HG02759 (cell line): ENCODE data around the gene SYK.

Source experiments
- ATAC-seq: cut with Tn5 transposase; IDR thresholded peaks from one replicate; pipeline ENCODE4 v1.9.1; 2021; ENCODE audit warnings: mild to moderate bottlenecking, moderate library complexity; ENCODE audit not compliant: unreplicated experiment

Gene SYK

DNA sequence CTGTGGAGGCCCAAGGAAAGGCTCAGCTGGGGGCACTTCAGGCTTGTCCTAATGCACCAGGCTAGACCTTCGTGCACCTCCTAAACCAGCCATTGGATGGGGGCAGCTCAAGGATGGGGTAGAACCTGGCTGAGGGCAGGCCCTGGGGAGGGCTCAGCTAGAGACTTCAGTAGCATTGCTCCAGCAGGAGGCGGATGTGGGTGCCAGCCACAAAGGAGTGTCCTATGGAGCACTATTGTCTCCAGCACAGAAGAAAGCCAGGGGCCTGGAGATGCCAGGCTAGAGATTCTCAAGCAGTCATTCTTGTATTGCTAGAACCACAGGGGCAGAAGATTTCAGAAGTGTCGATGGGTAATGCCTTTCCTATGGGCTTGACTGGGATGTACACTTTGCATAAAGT lies 131.8 kb downstream of the SYK start:
- no peak for ATAC-seq

DNA sequence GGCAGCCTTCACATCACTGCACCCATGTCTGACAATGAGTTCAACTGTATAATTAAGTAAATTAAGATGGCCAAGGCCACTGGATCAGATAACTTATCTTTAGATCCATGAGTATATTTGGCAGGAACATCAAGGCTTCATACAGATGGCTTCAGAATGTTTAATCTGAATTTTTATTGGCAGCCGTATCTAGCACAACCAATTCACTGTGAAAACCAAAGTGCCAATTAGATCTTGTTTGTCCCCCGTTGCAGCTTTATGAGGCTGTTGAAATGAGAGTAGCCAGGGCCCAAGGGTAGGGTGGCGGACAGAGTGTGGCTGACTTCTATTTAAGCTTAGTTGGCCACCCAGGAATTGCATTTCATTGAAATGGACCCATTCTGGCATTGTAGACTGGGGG lies 137.7 kb downstream of the SYK start:
- no peak for ATAC-seq

DNA sequence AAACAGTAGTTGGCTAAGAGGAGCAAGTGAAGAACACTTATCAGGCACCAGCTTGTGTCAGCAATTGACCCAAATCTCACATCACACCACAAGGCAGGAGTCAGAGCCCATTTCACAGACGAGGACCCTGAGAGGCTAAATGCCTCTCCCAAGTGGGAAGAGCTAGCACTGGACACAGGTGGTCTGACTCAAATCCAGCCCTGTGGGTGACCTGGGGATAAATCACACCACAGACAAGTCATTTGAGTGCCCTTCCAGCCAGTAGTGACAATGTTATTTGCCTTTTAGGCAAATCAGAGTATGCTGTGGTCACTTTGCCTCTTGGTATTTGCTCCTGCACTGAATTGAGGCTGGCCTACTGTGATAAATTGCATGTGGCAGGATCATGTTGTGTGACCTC lies 138.7 kb downstream of the SYK start:
- no peak for ATAC-seq

DNA sequence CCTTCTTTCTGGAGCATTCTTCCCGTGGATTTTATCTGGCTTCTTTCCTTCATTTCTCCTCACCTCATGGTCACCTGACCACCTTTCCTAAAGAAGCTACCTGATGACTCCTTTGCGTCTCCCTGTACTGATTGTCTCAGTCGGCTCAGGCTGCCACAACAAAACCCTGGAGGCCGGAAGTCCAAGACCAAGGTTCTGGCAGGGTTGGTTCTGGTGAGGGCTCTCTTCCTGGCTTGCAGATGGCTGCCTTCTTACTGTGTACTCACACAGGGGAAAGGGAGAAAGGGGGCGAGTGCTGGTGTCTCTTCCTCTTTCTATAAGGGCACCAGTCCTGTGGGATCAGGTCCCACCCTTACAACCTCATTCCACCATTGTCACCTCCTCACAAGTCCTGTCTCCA lies 140.0 kb downstream of the SYK start:
- no peak for ATAC-seq

DNA sequence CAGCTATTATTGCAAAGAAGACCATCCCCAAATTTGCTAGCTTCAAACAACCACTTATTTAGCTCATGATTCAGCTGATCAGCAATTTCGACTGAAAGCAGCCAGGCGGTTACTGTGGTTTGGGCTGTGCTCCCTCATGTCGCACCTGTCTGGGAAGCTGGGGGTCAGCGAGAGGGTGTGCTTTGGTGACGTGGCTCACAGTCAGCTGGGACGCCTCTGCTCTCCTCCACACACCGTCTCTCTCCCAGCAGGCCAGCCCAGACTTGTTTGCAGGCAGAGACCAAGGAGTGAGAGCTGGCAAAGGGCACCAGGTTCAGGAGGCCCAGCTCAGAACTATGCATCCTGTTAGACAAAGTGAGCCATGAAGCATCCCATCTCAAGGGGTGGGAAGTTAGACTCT lies 140.9 kb downstream of the SYK start:
- no peak for ATAC-seq

DNA sequence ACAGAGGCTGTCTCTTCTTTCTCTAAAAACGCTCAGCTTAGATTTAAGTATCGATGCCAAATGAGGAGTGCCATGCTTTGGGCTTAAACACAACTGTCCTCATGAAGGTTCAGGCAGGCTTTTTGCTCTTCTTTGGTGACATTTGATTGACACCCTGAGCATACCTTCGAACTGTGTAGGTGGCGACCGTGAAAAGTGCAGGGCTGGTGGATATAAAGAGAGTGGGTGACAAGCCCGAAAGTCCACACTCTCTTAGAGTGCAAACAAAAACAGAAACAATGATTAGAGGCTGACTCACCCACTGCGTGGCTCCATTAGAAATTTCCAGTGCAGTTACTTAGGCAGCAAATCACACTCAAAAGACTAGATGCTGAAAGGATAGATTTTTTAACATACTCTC lies 141.7 kb downstream of the SYK start:
- no peak for ATAC-seq

DNA sequence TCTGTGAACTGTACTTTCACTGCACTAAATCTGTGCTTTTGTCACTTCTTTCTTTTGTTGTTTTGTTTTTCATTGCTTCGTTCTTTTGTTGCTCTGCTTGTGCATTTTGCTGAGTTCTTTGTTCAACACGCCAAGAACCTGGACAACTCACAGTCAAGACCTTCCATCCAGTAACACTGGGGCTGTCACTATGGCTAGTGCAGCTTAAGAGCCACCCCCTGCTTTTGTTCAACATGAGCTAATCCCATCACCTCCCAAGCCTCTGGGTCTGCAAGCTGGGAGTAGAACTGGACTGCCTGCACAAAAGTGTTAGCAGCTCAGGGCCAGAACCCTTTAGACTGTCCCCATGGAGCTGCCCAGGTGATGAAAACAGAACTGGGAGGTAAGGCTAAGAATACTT lies 143.7 kb downstream of the SYK start:
- ATAC-seq = no peak

DNA sequence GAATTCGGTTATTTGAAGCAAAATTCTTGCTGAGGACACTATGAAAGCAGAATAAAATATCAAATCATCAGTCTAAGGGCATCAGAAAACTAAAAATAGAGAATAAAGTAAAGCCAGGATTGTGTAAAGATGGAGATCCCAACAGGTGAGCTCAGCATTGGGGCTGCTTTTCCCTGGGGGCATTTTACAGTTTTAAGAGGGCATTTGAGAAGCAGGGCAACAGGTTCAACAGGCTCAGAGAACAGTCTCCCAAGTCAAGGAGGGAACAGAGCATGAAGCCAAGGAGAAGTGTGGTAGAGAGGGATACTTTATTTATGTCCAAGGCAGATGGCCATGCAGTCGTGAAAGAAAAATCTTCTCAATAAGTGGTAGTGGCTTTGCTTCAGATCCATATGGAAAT lies 145.4 kb downstream of the SYK start:
- no peak for ATAC-seq
